Trophoblast cell (in vitro differentiated cells and primary cell): ENCODE measurements around the gene CPLANE2.
"Not testable (repeated sequence)": the region's sequence is repeated elsewhere in the genome, so short reads cannot be mapped to it uniquely, and the experiment has no call there.

Source experiments
- DNase-seq, 2 donors: peaks; one replicate each; pipeline ENCODE4 v3.0.0-alpha.2; 2016
- H2AFZ ChIP-seq: 2 replicates; pipeline ENCODE4 v1.6.1; 2013; ENCODE audit warnings: low read length, moderate library complexity, mild to moderate bottlenecking; ENCODE audit not compliant: insufficient read depth, poor library complexity
- H2AK5ac ChIP-seq: 2 replicates; pipeline ENCODE4 v1.6.1; 2013; ENCODE audit warnings: mild to moderate bottlenecking, low read length
- H2BK120ac ChIP-seq: 2 replicates; pipeline ENCODE4 v1.6.1; 2013; ENCODE audit warnings: low read length, mild to moderate bottlenecking, moderate library complexity; ENCODE audit not compliant: insufficient read depth, poor library complexity
- H2BK12ac ChIP-seq: 2 replicates; pipeline ENCODE4 v1.6.1; 2013; ENCODE audit warnings: mild to moderate bottlenecking, low read length, moderate library complexity
- H2BK5ac ChIP-seq: 2 replicates; pipeline ENCODE4 v1.6.1; 2013; ENCODE audit warnings: low read length, low read depth, moderate library complexity, mild to moderate bottlenecking; ENCODE audit not compliant: poor library complexity
- H3K14ac ChIP-seq: 2 replicates; pipeline ENCODE4 v1.6.1; 2013; ENCODE audit warnings: mild to moderate bottlenecking, low read length
- H3K18ac ChIP-seq: 2 replicates; pipeline ENCODE4 v1.6.1; 2013; ENCODE audit warnings: mild to moderate bottlenecking, low read length
- H3K23ac ChIP-seq: 2 replicates; pipeline ENCODE4 v1.6.1; 2013; ENCODE audit warnings: low read length
- H3K27ac ChIP-seq: 2 replicates; pipeline ENCODE4 v1.5.1; 2013; ENCODE audit warnings: low read depth, mild to moderate bottlenecking, inconsistent platforms, low read length, moderate library complexity
- H3K27me3 ChIP-seq: 2 replicates; pipeline ENCODE4 v1.6.1; 2013; ENCODE audit warnings: inconsistent platforms, mild to moderate bottlenecking, low read length, moderate library complexity; ENCODE audit not compliant: insufficient read depth
- H3K36me3 ChIP-seq, 2 experiments: 1 replicate in 1 of 2; 2 replicates in 1 of 2; pipeline ENCODE4 v1.6.1; 2013; ENCODE audit warnings: low read length in 2 of 2, mild to moderate bottlenecking in 2 of 2, moderate library complexity in 1 of 2; ENCODE audit not compliant: insufficient read depth in 2 of 2, control insufficient read depth in 1 of 2
- H3K4ac ChIP-seq: 2 replicates; pipeline ENCODE4 v1.6.1; 2013; ENCODE audit warnings: low read depth, mild to moderate bottlenecking, low read length, moderate library complexity
- H3K4me1 ChIP-seq, 2 experiments: 1 replicate in 1 of 2; 2 replicates in 1 of 2; pipeline ENCODE4 v1.6.1; 2013; ENCODE audit warnings: low read length in 2 of 2, mild to moderate bottlenecking in 2 of 2, moderate library complexity in 1 of 2; ENCODE audit not compliant: insufficient read depth in 2 of 2, control insufficient read depth in 1 of 2
- H3K4me2 ChIP-seq: 2 replicates; pipeline ENCODE4 v1.6.1; 2013; ENCODE audit warnings: inconsistent platforms, mild to moderate bottlenecking, low read length, moderate library complexity
- H3K4me3 ChIP-seq: 2 replicates; pipeline ENCODE4 v1.5.1; 2013; ENCODE audit warnings: mild to moderate bottlenecking, low read depth, low read length, inconsistent platforms
- H3K79me1 ChIP-seq: one replicate; pipeline ENCODE4 v1.6.1; 2013; ENCODE audit warnings: low read length
- H3K79me2 ChIP-seq: 2 replicates; pipeline ENCODE4 v1.6.1; 2013; ENCODE audit warnings: low read length, mild to moderate bottlenecking; ENCODE audit not compliant: control insufficient read depth, insufficient read depth, poor library complexity
- H3K9ac ChIP-seq: 2 replicates; pipeline ENCODE4 v1.6.1; 2013; ENCODE audit warnings: mild to moderate bottlenecking, low read length
- H3K9me3 ChIP-seq: 2 replicates; pipeline ENCODE4 v1.6.1; 2013; ENCODE audit warnings: low read depth, mild to moderate bottlenecking, control low read depth, inconsistent platforms, low read length; ENCODE audit not compliant: insufficient read depth
- H4K12ac ChIP-seq: 2 replicates; pipeline ENCODE4 v1.6.1; 2013; ENCODE audit warnings: low read depth, mild to moderate bottlenecking, low read length, moderate library complexity
- H4K8ac ChIP-seq: 2 replicates; pipeline ENCODE4 v1.6.1; 2013; ENCODE audit warnings: low read depth, mild to moderate bottlenecking, low read length, moderate library complexity
- H4K91ac ChIP-seq: one replicate; pipeline ENCODE4 v1.6.1; 2013; ENCODE audit warnings: low read depth, mild to moderate bottlenecking, low read length, moderate library complexity
- WGBS: extraction: QIAGEN DNeasy Blood & Tissue Kit; methylation state at CpG from one replicate; pipeline ENCODE4 v1.1.7; 2013; ENCODE audit warnings: missing lambda C conversion rate; ENCODE audit not compliant: insufficient read length, insufficient coverage; ENCODE audit errors: extremely low coverage; 5-methylcytosine and 5-hydroxymethylcytosine counted together

CPLANE2 gene

DNA sequence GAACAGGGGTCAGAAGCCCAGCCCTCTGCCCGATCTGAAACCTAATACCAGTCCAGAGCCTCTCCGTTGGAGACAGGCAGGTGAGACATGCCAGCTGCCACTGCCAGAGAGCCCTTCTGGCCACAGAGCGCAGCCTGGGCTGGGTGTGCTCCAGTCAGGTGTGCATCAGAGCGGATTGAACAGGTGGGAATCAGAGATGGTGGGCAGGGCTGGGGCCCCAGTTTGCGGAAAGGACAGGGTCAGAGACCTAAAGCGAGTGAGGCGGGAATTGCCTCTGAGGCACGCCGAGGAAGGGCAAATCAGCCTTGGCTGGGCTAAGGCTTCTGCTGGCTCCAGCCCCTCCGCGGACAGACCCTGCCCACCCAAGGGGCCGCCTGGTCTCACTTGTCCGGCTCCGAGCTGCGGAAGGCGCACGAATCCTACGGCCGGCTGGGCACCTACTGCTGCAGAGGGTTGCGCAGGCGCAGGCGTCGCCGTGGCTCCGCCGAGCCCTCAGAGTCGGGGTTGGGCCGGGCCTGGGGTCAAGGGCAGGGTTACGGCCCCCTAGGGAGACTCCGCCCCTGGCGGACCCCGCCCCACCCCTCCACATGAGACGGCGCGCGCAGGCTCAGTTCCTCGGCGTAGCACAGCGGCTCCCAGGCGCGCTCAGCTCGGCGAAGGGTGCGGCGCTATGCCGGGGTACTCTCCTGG lies 10.3 kb downstream of the CPLANE2 start:
- no peak overlapping the region for H3K27ac ChIP-seq
- no peak overlapping the region for H2BK5ac ChIP-seq
- no peak overlapping the region for H3K23ac ChIP-seq
- H3K4me3 ChIP-seq = peak overlapping the region; percentile 61
- no peak overlapping the region for H2AK5ac ChIP-seq
- H2AFZ ChIP-seq = peak overlapping the region; percentile 77
- H2BK12ac ChIP-seq = no peak overlapping the region
- peaks cover 31% of the 10 kb centered on the region for H3K27me3 ChIP-seq
- no peak overlapping the region for H3K4ac ChIP-seq
- no peak overlapping the region for H3K18ac ChIP-seq
- no peaks in the 10 kb centered on the region for H3K79me2 ChIP-seq
- peak overlapping the region; percentile 57 for H4K8ac ChIP-seq
- H3K4me2 ChIP-seq = peak overlapping the region; percentile 88
- H3K9ac ChIP-seq = peak overlapping the region; percentile 11
- peaks cover 0 to 2% of the 10 kb centered on the region in 2 experiments for H3K36me3 ChIP-seq
- no peak overlapping the region for H2BK120ac ChIP-seq
- H3K79me1 ChIP-seq = no peaks in the 10 kb centered on the region
- peaks cover 0 to 5% of the 10 kb centered on the region in 2 experiments for H3K4me1 ChIP-seq
- H4K91ac ChIP-seq = no peak overlapping the region
- H3K14ac ChIP-seq = no peak overlapping the region
- H3K9me3 ChIP-seq = peaks cover 11% of the 10 kb centered on the region
- no CpG with 5 or more reads among the region's 46 CpGs for WGBS
- DNase-seq = peak; percentile 65 to 71
- H4K12ac ChIP-seq = no peak overlapping the region

DNA sequence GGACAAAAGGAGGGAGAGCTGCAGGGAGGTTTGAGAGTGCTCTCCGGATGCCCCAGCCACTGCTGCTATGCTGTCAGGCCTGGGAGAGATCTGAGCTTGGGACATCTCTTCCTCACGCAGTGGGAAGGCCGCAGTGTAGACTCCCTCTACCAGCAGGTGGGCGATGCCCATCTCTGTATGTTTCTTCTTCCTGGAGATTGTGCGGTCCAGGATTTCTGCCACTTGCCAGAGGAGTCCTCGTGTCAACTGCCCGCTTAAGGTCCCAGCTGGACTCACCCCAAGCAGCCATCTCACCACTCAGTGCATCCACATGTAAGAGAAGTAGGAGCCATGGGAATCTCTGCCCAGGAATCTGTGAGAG lies 10.9 kb downstream of the CPLANE2 start:
- DNase-seq = no peak
- Histone ChIP-seq H3K9ac (no peak overlapping the region), H2BK120ac (no peak overlapping the region), H3K4ac (no peak overlapping the region), H2AFZ (no peak overlapping the region), H3K36me3 (no peaks in the 10 kb centered on the region), H4K91ac (no peak overlapping the region), H3K4me1 (peaks cover 0 to 5% of the 10 kb centered on the region in 2 experiments), H3K4me2 (no peak overlapping the region), H2BK12ac (no peak overlapping the region), H4K12ac (no peak overlapping the region), H3K79me2 (no peaks in the 10 kb centered on the region), H4K8ac (no peak overlapping the region), H3K23ac (no peak overlapping the region), H3K4me3 (no peak overlapping the region), H3K27me3 (peaks cover 31% of the 10 kb centered on the region), H2AK5ac (no peak overlapping the region), H3K18ac (no peak overlapping the region), H3K14ac (no peak overlapping the region), H3K79me1 (no peaks in the 10 kb centered on the region), H3K9me3 (peaks cover 11% of the 10 kb centered on the region), H3K27ac (no peak overlapping the region), H2BK5ac (no peak overlapping the region)
- no CpG with 5 or more reads among the region's 7 CpGs for WGBS

- H3K9ac ChIP-seq = no peak overlapping the region
- H2BK5ac ChIP-seq = no peak overlapping the region
- H3K14ac ChIP-seq = no peak overlapping the region
- H3K79me2 ChIP-seq = no peaks in the 10 kb centered on the region
- no peak overlapping the region for H4K8ac ChIP-seq
- H3K4me1 ChIP-seq = peaks cover 0 to 5% of the 10 kb centered on the region in 2 experiments
- H2BK12ac ChIP-seq = no peak overlapping the region
- no peaks in the 10 kb centered on the region for H3K79me1 ChIP-seq
- WGBS = no CpG with 5 or more reads among the region's 3 CpGs
- DNase-seq = no peak
- no peak overlapping the region for H2AK5ac ChIP-seq
- H4K91ac ChIP-seq = no peak overlapping the region
- H2BK120ac ChIP-seq = no peak overlapping the region
- no peak overlapping the region for H4K12ac ChIP-seq
- H3K9me3 ChIP-seq = peaks cover 10% of the 10 kb centered on the region
- no peak overlapping the region for H3K27ac ChIP-seq
- H3K23ac ChIP-seq = no peak overlapping the region
- no peaks in the 10 kb centered on the region for H3K36me3 ChIP-seq
- H2AFZ ChIP-seq = no peak overlapping the region
- H3K4me2 ChIP-seq = no peak overlapping the region
- H3K4me3 ChIP-seq = no peak overlapping the region
- peaks cover 31% of the 10 kb centered on the region for H3K27me3 ChIP-seq
- no peak overlapping the region for H3K4ac ChIP-seq
- no peak overlapping the region for H3K18ac ChIP-seq
Measured at GRCh38 chr1:16224472-16224871, 12.5 kb downstream of the CPLANE2 start.

DNA sequence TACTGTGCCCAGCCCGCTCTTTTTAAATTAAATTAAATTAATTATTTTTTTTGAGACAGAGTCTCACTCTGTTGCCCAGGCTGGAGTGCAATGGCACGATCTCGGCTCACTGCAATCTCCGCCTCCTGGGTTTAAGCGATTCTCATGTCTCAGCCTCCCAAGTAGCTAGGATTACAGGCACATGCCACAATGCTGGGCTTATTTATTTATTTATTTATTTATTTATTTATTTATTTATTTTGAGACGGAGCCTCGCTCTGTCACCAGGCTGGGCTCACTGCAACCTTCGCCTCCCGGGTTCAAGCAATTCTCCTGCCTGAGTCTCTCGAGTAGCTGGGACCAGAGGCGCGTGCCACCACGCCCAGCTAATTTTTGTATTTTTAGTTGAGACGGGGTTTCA lies 14.3 kb downstream of the CPLANE2 start:
- H3K9ac ChIP-seq, H4K12ac ChIP-seq, H3K18ac ChIP-seq, H2AFZ ChIP-seq, H4K91ac ChIP-seq, DNase-seq, H4K8ac ChIP-seq, H3K79me2 ChIP-seq, H3K23ac ChIP-seq, H3K4ac ChIP-seq, H2BK5ac ChIP-seq, H2AK5ac ChIP-seq, H2BK12ac ChIP-seq, H3K4me3 ChIP-seq, H3K4me1 ChIP-seq, H3K4me2 ChIP-seq, H3K14ac ChIP-seq, H3K27ac ChIP-seq, H2BK120ac ChIP-seq, H3K79me1 ChIP-seq, H3K36me3 ChIP-seq: not testable (repeated sequence)
- Histone ChIP-seq H3K9me3 (peaks cover 13% of the 10 kb centered on the region), H3K27me3 (peaks cover 20% of the 10 kb centered on the region)
- no CpG with 5 or more reads among the region's 14 CpGs for WGBS
